B cell (primary cell): ENCODE results near the gene KAZN. TPM values are rescaled to one million over a fixed set of nuclear protein-coding genes. Genes with fewer than 3 reads are reported as not detected.

Experiments
- ATAC-seq: fragments of 200-7000 bp; cut with Tn5 transposase; one replicate; pipeline ENCODE4 v1.10.0; 2021; ENCODE audit warnings: low read depth, mild to moderate bottlenecking, moderate number of reproducible peaks, moderate library complexity
- CTCF ChIA-PET: fragments of 350-600 bp; sonication (Branson Sonifier 250); formaldehyde crosslinking; loops from one replicate; lab custom pipeline; 2021; ENCODE audit warnings: antibody characterized with exemption, inconsistent platforms; lab: Charles Lee
- POLR2A ChIA-PET: fragments of 350-600 bp; sonication (Branson Sonifier 250); formaldehyde crosslinking; loops from one replicate; lab custom pipeline; 2021; ENCODE audit warnings: antibody characterized with exemption; lab: Charles Lee
- DNase-seq: peaks from one replicate; pipeline ENCODE4 v3.0.0; 2013
- H2AFZ ChIP-seq: 2 replicates; pipeline ENCODE4 v1.6.1; 2012; ENCODE audit warnings: mild to moderate bottlenecking, low read depth, low read length; ENCODE audit not compliant: insufficient read depth, poor library complexity, severe bottlenecking
- H3K27ac ChIP-seq, 2 donors: 1 replicate in 1 of 2; 2 replicates in 1 of 2; pipeline ENCODE4 v1.5.1; 2012 to 2013; ENCODE audit warnings: low read length in 2 of 2, mild to moderate bottlenecking in 2 of 2, moderate library complexity in 1 of 2
- H3K27me3 ChIP-seq, 4 experiments: fragments of 200-600 bp in 1 of 4; sonication (generic) in 1 of 4; replicated peaks in 1 of 4; 1 replicate in 2 of 4; 2 replicates in 2 of 4; pipeline versions ENCODE4 v1.6.1 to v1.7.0; 2013 to 2016; ENCODE audit warnings: low read length in 3 of 4, mild to moderate bottlenecking in 2 of 4, mixed read lengths in 1 of 4, moderate library complexity in 1 of 4; ENCODE audit not compliant: insufficient read depth in 4 of 4, control insufficient read depth in 3 of 4; ENCODE audit errors: control extremely low read depth in 1 of 4
- H3K36me3 ChIP-seq, 2 experiments: replicated peaks in 1 of 2; 1 replicate in 1 of 2; 2 replicates in 1 of 2; pipeline versions ENCODE4 v1.6.1 to v1.7.1; 2013; ENCODE audit warnings: low read length in 1 of 2; ENCODE audit not compliant: insufficient read depth in 2 of 2, control insufficient read depth in 1 of 2; ENCODE audit errors: control extremely low read depth in 1 of 2, extremely low read depth in 1 of 2
- H3K4me1 ChIP-seq, 2 donors: fragments of 200-600 bp in 1 of 2; sonication (generic) in 1 of 2; 1 replicate in 1 of 2; 2 replicates in 1 of 2; pipeline versions ENCODE4 v1.5.1 to v1.6.1; 2013 to 2017; ENCODE audit warnings: low read length in 2 of 2; ENCODE audit not compliant: control insufficient read depth in 2 of 2, insufficient read depth in 2 of 2
- H3K4me2 ChIP-seq: replicated peaks from 2 replicates; pipeline ENCODE3; 2012; ENCODE audit warnings: mild to moderate bottlenecking, low read depth, low read length; ENCODE audit not compliant: poor library complexity, severe bottlenecking
- H3K4me3 ChIP-seq, 5 experiments: fragments of 200-600 bp in 1 of 5; sonication (generic) in 1 of 5; 1 replicate in 3 of 5; 2 replicates in 2 of 5; pipeline versions ENCODE4 v1.5.1 to v1.7.0; 2011 to 2016; ENCODE audit warnings: low read length in 4 of 5, mild to moderate bottlenecking in 4 of 5, low read depth in 2 of 5, control low read depth in 1 of 5, moderate library complexity in 1 of 5; ENCODE audit not compliant: insufficient read depth in 1 of 5; ENCODE audit errors: control extremely low read depth in 1 of 5, extremely low read depth in 1 of 5
- H3K79me2 ChIP-seq: fragments of 200-600 bp; sonication (generic); one replicate; pipeline ENCODE4 v1.6.0; 2016; ENCODE audit warnings: low read length; ENCODE audit not compliant: control insufficient read depth, insufficient read depth
- H3K9ac ChIP-seq: fragments of 200-600 bp; sonication (generic); 2 replicates; pipeline ENCODE4 v1.6.1; 2017; ENCODE audit warnings: mild to moderate bottlenecking, low read length, moderate library complexity
- H3K9me3 ChIP-seq, 3 donors: one replicate each; pipeline versions ENCODE4 v1.6.1 to v1.7.1; 2013; ENCODE audit warnings: low read length in 2 of 3; ENCODE audit not compliant: control insufficient read depth in 2 of 3, insufficient read depth in 1 of 3; ENCODE audit errors: control extremely low read depth in 1 of 3
- H4K20me1 ChIP-seq: 2 replicates; pipeline ENCODE4 v1.6.0; 2012; ENCODE audit warnings: mild to moderate bottlenecking, low read length; ENCODE audit not compliant: insufficient read depth, control insufficient read depth, poor library complexity, severe bottlenecking
- H3K27ac Mint-ChIP-seq: one replicate; pipeline ENCODE4 v1.8.0; 2021; ENCODE audit warnings: mixed read lengths
- H3K27me3 Mint-ChIP-seq: one replicate; pipeline ENCODE4 v1.8.0; 2021; ENCODE audit warnings: mixed read lengths
- H3K4me1 Mint-ChIP-seq: one replicate; pipeline ENCODE4 v1.8.0; 2021; ENCODE audit warnings: mixed read lengths
- H3K4me3 Mint-ChIP-seq: one replicate; pipeline ENCODE4 v1.8.0; 2021; ENCODE audit warnings: mixed read lengths
- H3K9me3 Mint-ChIP-seq: one replicate; pipeline ENCODE4 v1.8.0; 2022; ENCODE audit warnings: mixed read lengths; ENCODE audit not compliant: insufficient read depth
- CTCF ChIP-seq: fragments of 200-600 bp; IDR thresholded peaks from one replicate; pipeline ENCODE4 v1.8.0; 2022; ENCODE audit warnings: antibody characterized with exemption, mild to moderate bottlenecking
- EZH2 ChIP-seq: IDR thresholded peaks from 2 replicates; pipeline ENCODE4 v1.6.1; 2012; ENCODE audit warnings: borderline replicate concordance, low read depth, mild to moderate bottlenecking, moderate library complexity, low read length; ENCODE audit not compliant: insufficient read depth, poor library complexity, severe bottlenecking
- WGBS: methylation state at CpG from one replicate; pipeline ENCODE4 v1.1.5; 2013; ENCODE audit warnings: missing lambda C conversion rate; ENCODE audit not compliant: insufficient coverage; 5-methylcytosine and 5-hydroxymethylcytosine counted together
- intact Hi-C: fragments of 100-400 bp; cut with micrococcal nuclease; formaldehyde crosslinking; loops from one replicate; pipeline ENCODE4 v1.10.0; 2022
- polyA plus RNA-seq: library from polyadenylated mRNA; depleted of rRNA; stranded (reverse); fragments of >200 nt; gene quantifications from 2 replicates; pipeline ENCODE4 v1.2.3, GENCODE V29; 2012
- total RNA-seq, 2 donors: library from RNA; stranded (reverse); fragments of 120-200 nt in 1 of 2; gene quantifications; 1 replicate in 1 of 2; 2 replicates in 1 of 2; pipeline versions ENCODE4 v1.2.3 to v1.2.4, GENCODE V29; 2013 to 2022

Gene KAZN
- total and polyA plus RNA-seq, 2 donors (not counting 1 experiment from before 2014, with no cell fraction given): 0.13 to 0.39 TPM

DNA sequence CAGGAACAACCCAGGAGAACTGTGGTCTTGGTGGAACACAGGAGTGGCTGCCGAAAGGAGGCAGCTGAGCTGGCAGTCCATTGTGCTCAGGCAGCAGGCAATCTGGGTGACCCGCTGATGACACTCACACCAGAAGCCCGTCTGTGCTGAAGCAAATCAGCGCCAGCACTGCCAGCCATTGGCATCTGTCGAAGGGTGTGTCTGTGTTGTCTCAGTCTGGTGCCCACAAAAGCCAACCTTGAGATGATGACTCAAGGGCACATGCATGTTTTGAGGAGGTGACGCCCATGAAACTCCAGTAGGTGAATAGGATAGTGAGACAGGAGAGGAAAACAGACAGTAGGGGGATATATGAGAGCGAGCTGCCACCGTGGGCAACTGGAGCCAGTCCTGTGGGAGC is 167.3 kb downstream of the KAZN start:
- Mint-ChIP-seq H3K4me1 (no peaks in the 10 kb centered on the region), H3K9me3 (no peaks in the 10 kb centered on the region), H3K27me3 (peaks cover 7% of the 10 kb centered on the region), H3K27ac (no peak overlapping the region), H3K4me3 (no peak overlapping the region)
- H3K27ac ChIP-seq: no peak overlapping the region
- no peak overlapping the region for H3K4me3 ChIP-seq
- no peaks in the 10 kb centered on the region for H3K36me3 ChIP-seq
- H2AFZ ChIP-seq: no peak overlapping the region
- ChIA-PET POLR2A (no interaction called here), CTCF (interaction anchor here (1.5 kb wide), 1 partner anchor 14 kb away, joined by 3 read pairs; no protein-coding TSS in a partner anchor)
- peaks cover 0 to 11% (median 0%) of the 10 kb centered on the region in 3 donors for H3K9me3 ChIP-seq
- H3K4me2 ChIP-seq: no peak overlapping the region
- H3K4me1 ChIP-seq: peaks cover 0 to 4% of the 10 kb centered on the region in 2 donors
- TF ChIP-seq CTCF (no peak), EZH2 (no peak)
- intact Hi-C loops: no loop called here
- WGBS: over 99% methylated on average over 8 of the region's 8 CpGs
- ATAC-seq: no peak
- H4K20me1 ChIP-seq: no peaks in the 10 kb centered on the region
- no peak for DNase-seq
- no peaks in the 10 kb centered on the region for H3K27me3 ChIP-seq
- no peak overlapping the region for H3K9ac ChIP-seq
- H3K79me2 ChIP-seq: no peaks in the 10 kb centered on the region

DNA sequence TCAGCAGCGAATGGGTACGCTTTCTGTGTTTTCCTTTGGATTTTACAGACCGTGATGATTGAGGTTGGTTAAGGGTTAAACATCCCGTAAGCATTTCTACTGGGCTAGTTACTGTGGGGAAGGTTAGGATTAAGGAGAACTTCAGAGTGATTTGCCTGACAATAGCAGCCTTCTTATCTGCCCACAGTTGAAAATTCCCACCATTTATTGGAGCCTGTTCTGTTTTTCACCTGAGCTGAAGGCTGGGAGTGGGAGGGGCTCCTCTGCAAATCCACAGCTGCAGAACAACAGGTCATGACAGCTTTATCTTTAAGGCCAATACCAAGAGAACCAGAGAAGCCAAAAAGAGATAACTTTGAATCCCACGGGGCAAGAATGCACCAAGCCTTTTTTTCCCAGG is 168.6 kb downstream of the KAZN start:
- H3K27ac Mint-ChIP-seq: no peak overlapping the region
- Histone ChIP-seq H3K4me1 (peaks cover 0 to under 1% of the 10 kb centered on the region in 2 donors), H2AFZ (no peak overlapping the region), H3K9ac (no peak overlapping the region), H3K27me3 (no peaks in the 10 kb centered on the region), H3K79me2 (no peaks in the 10 kb centered on the region), H4K20me1 (no peaks in the 10 kb centered on the region), H3K9me3 (peaks cover 0 to 11% (median 0%) of the 10 kb centered on the region in 3 donors), H3K4me3 (no peak overlapping the region), H3K4me2 (no peak overlapping the region), H3K27ac (no peak overlapping the region), H3K36me3 (no peaks in the 10 kb centered on the region)
- ChIA-PET POLR2A (no interaction called here), CTCF (interaction anchor here (1.5 kb wide), 1 partner anchor 12 kb away, joined by 3 read pairs; no protein-coding TSS in a partner anchor)
- no peak overlapping the region for H3K4me3 Mint-ChIP-seq
- H3K9me3 Mint-ChIP-seq: no peaks in the 10 kb centered on the region
- no peaks in the 10 kb centered on the region for H3K4me1 Mint-ChIP-seq
- TF ChIP-seq CTCF: no peak
- no peak for TF ChIP-seq EZH2
- ATAC-seq: no peak
- DNase-seq: no peak
- peaks cover 7% of the 10 kb centered on the region for H3K27me3 Mint-ChIP-seq
- intact Hi-C loops: no loop called here
- WGBS: 98% methylated on average over 3 of the region's 5 CpGs
